WTC11 (cell line): ENCODE data around the gene RFC1.
"Not testable (repeated sequence)": the region's sequence is repeated elsewhere in the genome, so short reads cannot be mapped to it uniquely, and the experiment has no call there.

Source experiments
- ELF4 ChIP-seq: sonication (generic); formaldehyde crosslinking; IDR thresholded peaks from 2 replicates; pipeline ENCODE4 v1.8.1; 2022; ENCODE audit warnings: low read depth, mild to moderate bottlenecking, moderate library complexity, missing genetic modification reagents
- FOXJ3 ChIP-seq: sonication (generic); formaldehyde crosslinking; IDR thresholded peaks from 2 replicates; pipeline ENCODE4 v1.9.0; 2021; ENCODE audit warnings: missing genetic modification reagents, mild to moderate bottlenecking, borderline replicate concordance
- FOXK1 ChIP-seq: sonication (generic); formaldehyde crosslinking; IDR thresholded peaks from 2 replicates; pipeline ENCODE4 v1.8.0; 2022; ENCODE audit warnings: mild to moderate bottlenecking, moderate library complexity, missing genetic modification reagents
- MYBL2 ChIP-seq: sonication (generic); formaldehyde crosslinking; IDR thresholded peaks from 2 replicates; pipeline ENCODE4 v1.8.1; 2023; ENCODE audit warnings: mild to moderate bottlenecking, moderate library complexity, missing genetic modification reagents
- SMAD4 ChIP-seq: sonication (generic); formaldehyde crosslinking; IDR thresholded peaks from 2 replicates; pipeline ENCODE4 v1.8.0; 2022; ENCODE audit warnings: mild to moderate bottlenecking, missing genetic modification reagents
- ZNF121 ChIP-seq: sonication (generic); formaldehyde crosslinking; IDR thresholded peaks from 2 replicates; pipeline ENCODE4 v1.8.0; 2023; ENCODE audit warnings: missing genetic modification reagents
- ZNF219 ChIP-seq: sonication (generic); formaldehyde crosslinking; IDR thresholded peaks from 2 replicates; pipeline ENCODE4 v1.8.0; 2023; ENCODE audit warnings: missing genetic modification reagents, mild to moderate bottlenecking, borderline replicate concordance
- ZNF263 ChIP-seq: sonication (generic); formaldehyde crosslinking; IDR thresholded peaks from 2 replicates; pipeline ENCODE4 v1.8.1; 2022; ENCODE audit warnings: low read depth, mild to moderate bottlenecking, moderate library complexity, missing genetic modification reagents
- TF ChIP-seq, protein P1 (sequence below): fragments of 200-600 bp; IDR thresholded peaks from 2 replicates; pipeline ENCODE4 v1.8.0; 2022; ENCODE audit warnings: antibody characterized with exemption

DNA sequence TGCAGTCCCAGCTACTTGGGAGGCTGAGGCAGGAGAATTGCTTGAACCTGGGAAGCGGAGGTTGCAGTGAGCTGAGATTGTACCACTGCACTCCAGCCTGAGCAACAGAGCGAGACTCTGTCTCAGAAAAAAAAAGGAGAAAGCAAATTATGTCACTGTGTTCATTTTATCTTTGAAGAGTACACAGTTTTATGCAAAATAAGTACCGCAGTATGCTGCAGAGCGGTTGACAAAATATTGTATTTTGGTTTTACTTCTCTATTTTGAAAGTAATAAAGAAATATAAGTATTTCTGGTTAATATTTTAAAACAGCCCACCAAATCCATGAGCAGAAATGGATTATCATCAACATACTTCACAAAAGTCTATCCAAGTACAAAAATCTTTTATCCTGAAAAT lies 5.6 kb downstream of the RFC1 start:
- TF ChIP-seq, protein P1, sequence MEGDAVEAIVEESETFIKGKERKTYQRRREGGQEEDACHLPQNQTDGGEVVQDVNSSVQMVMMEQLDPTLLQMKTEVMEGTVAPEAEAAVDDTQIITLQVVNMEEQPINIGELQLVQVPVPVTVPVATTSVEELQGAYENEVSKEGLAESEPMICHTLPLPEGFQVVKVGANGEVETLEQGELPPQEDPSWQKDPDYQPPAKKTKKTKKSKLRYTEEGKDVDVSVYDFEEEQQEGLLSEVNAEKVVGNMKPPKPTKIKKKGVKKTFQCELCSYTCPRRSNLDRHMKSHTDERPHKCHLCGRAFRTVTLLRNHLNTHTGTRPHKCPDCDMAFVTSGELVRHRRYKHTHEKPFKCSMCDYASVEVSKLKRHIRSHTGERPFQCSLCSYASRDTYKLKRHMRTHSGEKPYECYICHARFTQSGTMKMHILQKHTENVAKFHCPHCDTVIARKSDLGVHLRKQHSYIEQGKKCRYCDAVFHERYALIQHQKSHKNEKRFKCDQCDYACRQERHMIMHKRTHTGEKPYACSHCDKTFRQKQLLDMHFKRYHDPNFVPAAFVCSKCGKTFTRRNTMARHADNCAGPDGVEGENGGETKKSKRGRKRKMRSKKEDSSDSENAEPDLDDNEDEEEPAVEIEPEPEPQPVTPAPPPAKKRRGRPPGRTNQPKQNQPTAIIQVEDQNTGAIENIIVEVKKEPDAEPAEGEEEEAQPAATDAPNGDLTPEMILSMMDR = not testable (repeated sequence)
- not testable (repeated sequence) for TF ChIP-seq FOXK1 (CRISPR knock-in tag); ZNF219 (CRISPR knock-in tag); ZNF121; ZNF263 (CRISPR knock-in tag); ELF4 (CRISPR knock-in tag); FOXJ3 (CRISPR knock-in tag); SMAD4 (CRISPR knock-in tag); MYBL2 (CRISPR knock-in tag)
